GM23338 (cell line): ENCODE results near the gene GRIN1. TPM values are rescaled to one million over a fixed set of nuclear protein-coding genes. Genes with fewer than 3 reads are reported as not detected.

ENCODE experiments used
- ATAC-seq: fragments of 200-7000 bp; cut with Tn5 transposase; 3 replicates; pipeline ENCODE4 v1.9.1; 2020
- DNase-seq: peaks from one replicate; pipeline ENCODE4 v3.0.0-alpha.2; 2015; ENCODE audit warnings: low spot score
- H2AFZ ChIP-seq: fragments of 200-600 bp; sonication (generic); 2 replicates; pipeline ENCODE4 v1.8.0; 2016; ENCODE audit warnings: antibody characterized with exemption, mild to moderate bottlenecking, moderate library complexity
- H3F3A ChIP-seq: fragments of 200-600 bp; sonication (generic); replicated peaks from 2 replicates; pipeline ENCODE4 v1.8.0; 2017; ENCODE audit warnings: antibody characterized with exemption, mixed run types, low read depth
- H3K27ac ChIP-seq: fragments of 200-600 bp; sonication (generic); 2 replicates; pipeline ENCODE4 v1.6.1; 2016; ENCODE audit warnings: low read depth
- H3K27me3 ChIP-seq: fragments of 200-600 bp; sonication (generic); 2 replicates; pipeline ENCODE4 v1.8.0; 2016; ENCODE audit warnings: mild to moderate bottlenecking, mixed run types, moderate library complexity; ENCODE audit not compliant: insufficient read depth
- H3K36me3 ChIP-seq: fragments of 200-600 bp; sonication (generic); 2 replicates; pipeline ENCODE4 v1.8.0; 2016; ENCODE audit warnings: mild to moderate bottlenecking; ENCODE audit not compliant: insufficient read depth
- H3K4me1 ChIP-seq: fragments of 200-600 bp; sonication (generic); 2 replicates; pipeline ENCODE4 v1.8.0; 2016; ENCODE audit warnings: mild to moderate bottlenecking, moderate library complexity; ENCODE audit not compliant: insufficient read depth
- H3K4me2 ChIP-seq: fragments of 200-600 bp; sonication (generic); 2 replicates; pipeline ENCODE4 v1.7.1; 2017; ENCODE audit warnings: mixed run types
- H3K4me3 ChIP-seq: fragments of 200-600 bp; sonication (generic); 2 replicates; pipeline ENCODE4 v1.6.1; 2016; ENCODE audit warnings: mixed run types
- H3K79me2 ChIP-seq: fragments of 200-600 bp; sonication (generic); replicated peaks from 2 replicates; pipeline ENCODE4 v1.8.0; 2017; ENCODE audit warnings: mild to moderate bottlenecking; ENCODE audit not compliant: insufficient read depth
- H3K9me2 ChIP-seq: fragments of 200-600 bp; sonication (generic); 2 replicates; pipeline ENCODE4 v1.8.0; 2017; ENCODE audit not compliant: insufficient read depth
- H4K20me1 ChIP-seq: fragments of 200-600 bp; sonication (generic); replicated peaks from 2 replicates; pipeline ENCODE4 v1.8.0; 2017; ENCODE audit warnings: mild to moderate bottlenecking; ENCODE audit not compliant: insufficient read depth
- H3K27ac Mint-ChIP-seq: 2 replicates; pipeline ENCODE4 v1.8.0; 2020; ENCODE audit warnings: inconsistent platforms, mild to moderate bottlenecking, moderate library complexity, mixed read lengths
- H3K27me3 Mint-ChIP-seq: 3 replicates; pipeline ENCODE4 v1.8.0; 2022; ENCODE audit warnings: low read depth, mild to moderate bottlenecking, moderate library complexity, mixed read lengths, inconsistent platforms; ENCODE audit not compliant: insufficient read depth, poor library complexity
- H3K36me3 Mint-ChIP-seq: 3 replicates; pipeline ENCODE4 v1.8.0; 2021; ENCODE audit warnings: low read depth, mild to moderate bottlenecking, inconsistent platforms, moderate library complexity, mixed read lengths
- H3K4me1 Mint-ChIP-seq: 3 replicates; pipeline ENCODE4 v1.8.0; 2020; ENCODE audit warnings: mild to moderate bottlenecking, inconsistent platforms, mixed read lengths
- H3K4me3 Mint-ChIP-seq: 3 replicates; pipeline ENCODE4 v1.8.0; 2021; ENCODE audit warnings: moderate library complexity, mild to moderate bottlenecking, inconsistent platforms, mixed read lengths
- H3K9me3 Mint-ChIP-seq: 3 replicates; pipeline ENCODE4 v1.8.0; 2020; ENCODE audit warnings: moderate library complexity, mild to moderate bottlenecking, inconsistent platforms, mixed read lengths
- CREB1 ChIP-seq: fragments of 250-450 bp; sonication (Bioruptor Pico); IDR thresholded peaks from 2 replicates; pipeline ENCODE4 v1.5.0; 2020; ENCODE audit warnings: low read depth, mild to moderate bottlenecking, moderate library complexity
- CTCF ChIP-seq, 2 experiments: fragments of 200-600 bp in 1 of 2; sonication (generic) in 1 of 2; conservative IDR thresholded peaks; 2 replicates each; pipeline versions ENCODE4 v1.5.1 to v1.6.1; 2016 to 2017; ENCODE audit warnings: antibody characterized with exemption in 2 of 2, low read depth in 2 of 2, mild to moderate bottlenecking in 2 of 2, moderate library complexity in 1 of 2
- ETS1 ChIP-seq: IDR thresholded peaks from 2 replicates; pipeline ENCODE4 v1.6.1; 2016; ENCODE audit warnings: antibody characterized with exemption
- EZH2 ChIP-seq: fragments of 200-600 bp; sonication (generic); IDR thresholded peaks from one replicate; pipeline ENCODE4 v1.8.0; 2017; ENCODE audit warnings: antibody characterized with exemption, mild to moderate bottlenecking, low read depth; ENCODE audit not compliant: unreplicated experiment
- EZH2phosphoT487 ChIP-seq: fragments of 200-600 bp; sonication (generic); IDR thresholded peaks from one replicate; pipeline ENCODE4 v1.8.1; 2018; ENCODE audit warnings: antibody characterized with exemption; ENCODE audit not compliant: unreplicated experiment
- JUNB ChIP-seq: IDR thresholded peaks from one replicate; pipeline ENCODE4 v1.6.1; 2016; ENCODE audit warnings: antibody characterized with exemption; ENCODE audit not compliant: unreplicated experiment
- NANOG ChIP-seq: IDR thresholded peaks from 2 replicates; pipeline ENCODE4 v1.6.1; 2016; ENCODE audit warnings: antibody characterized with exemption, borderline replicate concordance
- POLR2AphosphoS5 ChIP-seq: IDR thresholded peaks from 2 replicates; pipeline ENCODE4 v1.6.1; 2016; ENCODE audit warnings: antibody characterized with exemption, low read depth
- REST ChIP-seq: IDR thresholded peaks from one replicate; pipeline ENCODE4 v1.6.1; 2018; ENCODE audit warnings: antibody characterized with exemption; ENCODE audit not compliant: unreplicated experiment
- STAT1 ChIP-seq: IDR thresholded peaks from one replicate; pipeline ENCODE4 v1.6.1; 2016; ENCODE audit warnings: antibody characterized with exemption; ENCODE audit not compliant: unreplicated experiment
- ZNF114 ChIP-seq: fragments of 250-450 bp; sonication (Bioruptor Pico); IDR thresholded peaks from 2 replicates; pipeline ENCODE4 v1.5.0; 2020; ENCODE audit warnings: mild to moderate bottlenecking, moderate library complexity
- ZNF331 ChIP-seq: fragments of 250-450 bp; sonication (Bioruptor Pico); IDR thresholded peaks from 2 replicates; pipeline ENCODE4 v1.5.0; 2020; ENCODE audit warnings: low read depth, mild to moderate bottlenecking, moderate library complexity
- ZNF462 ChIP-seq: fragments of 250-450 bp; sonication (Bioruptor Pico); IDR thresholded peaks from 2 replicates; pipeline ENCODE4 v1.5.0; 2020; ENCODE audit warnings: mild to moderate bottlenecking, moderate library complexity
- polyA plus RNA-seq: library from polyadenylated mRNA; unstranded; fragments of >200 nt; fragmentation: Nextera tagmentation; extraction: Ambion mirVana; gene quantifications from 2 replicates; pipeline ENCODE4 v1.2.1, GENCODE V29; 2016
- total RNA-seq: library from RNA; depleted of rRNA; stranded (reverse); fragments of >200 nt; shearing (Covaris generic); gene quantifications from 2 replicates; pipeline ENCODE4 v1.2.3, GENCODE V29; 2014

The GRIN1 gene
- total and polyA plus RNA-seq, 2 experiments from 2014 or later, result 2.7 to 5.5 TPM

- peaks cover 4% of the 10 kb centered on the region; the same call in 1 of the 3 replicates for H3K36me3 Mint-ChIP-seq
- H3K4me1 Mint-ChIP-seq, result peaks cover 5% of the 10 kb centered on the region
- DNase-seq (no peak), ATAC-seq (no peak)
- no peak overlapping the region for H3K27ac Mint-ChIP-seq
- Histone ChIP-seq H4K20me1 (no peaks in the 10 kb centered on the region), H3K27me3 (peaks cover 26% of the 10 kb centered on the region), H3K9me2 (no peaks in the 10 kb centered on the region), H3K79me2 (no peaks in the 10 kb centered on the region), H3K27ac (no peak overlapping the region), H3K4me1 (no peaks in the 10 kb centered on the region), H3K4me3 (no peak overlapping the region), H3F3A (peaks cover 7% of the 10 kb centered on the region; the same call in 1 of the 2 replicates), H3K4me2 (no peak overlapping the region), H2AFZ (no peak overlapping the region), H3K36me3 (no peaks in the 10 kb centered on the region)
- H3K9me3 Mint-ChIP-seq, result no peaks in the 10 kb centered on the region
- no peak for TF ChIP-seq ZNF114 (CRISPR knock-in tag)
- no peak for TF ChIP-seq CREB1 (CRISPR knock-in tag)
- TF ChIP-seq ETS1, result no peak
- no peak for TF ChIP-seq CTCF (conservative IDR thresholded peaks at IDR 0.05; ENCODE audit: low read depth in 2 of 2)
- no peak for TF ChIP-seq EZH2phosphoT487
- no peak for TF ChIP-seq POLR2AphosphoS5
- TF ChIP-seq ZNF331 (CRISPR knock-in tag), result no peak
- TF ChIP-seq REST, result no peak
- no peak for TF ChIP-seq JUNB
- no peak for TF ChIP-seq EZH2
- no peak for TF ChIP-seq STAT1
- TF ChIP-seq ZNF462 (CRISPR knock-in tag), result no peak
- no peak for TF ChIP-seq NANOG
- H3K27me3 Mint-ChIP-seq, result peaks cover 24% of the 10 kb centered on the region
- no peak overlapping the region for H3K4me3 Mint-ChIP-seq
Measured at GRCh38 chr9:137173796-137174664, 35.1 kb downstream of the GRIN1 start.
